A549 (cell line): ENCODE measurements around the gene ANKFY1. TPM values are rescaled to one million over a fixed set of nuclear protein-coding genes. Genes with fewer than 3 reads are reported as not detected.
"Not testable (repeated sequence)": the region's sequence is repeated elsewhere in the genome, so short reads cannot be mapped to it uniquely, and the experiment has no call there.

Source experiments
- ATAC-seq, 2 experiments: fragments of 200-7000 bp in 1 of 2; fragments of >200 bp in 1 of 2; cut with Nextera tagmentation in 1 of 2; cut with Tn5 transposase in 1 of 2; 3 replicates each; pipeline versions ENCODE4 v1.8.0 to v1.9.1; 2018 to 2020; ENCODE audit warnings: mild to moderate bottlenecking in 1 of 2, moderate library complexity in 1 of 2
- CTCF ChIA-PET: fragments of 300-600 bp; sonication (Branson Sonifier 250); formaldehyde crosslinking; extraction: SDS; loops from one replicate; lab custom pipeline; 2021; ENCODE audit warnings: antibody characterized with exemption, inconsistent platforms; lab: Yijun Ruan, JAX
- POLR2A ChIA-PET: fragments of 350-600 bp; formaldehyde crosslinking; extraction: SDS; loops from one replicate; lab custom pipeline; 2021; ENCODE audit warnings: antibody characterized with exemption, inconsistent platforms; lab: Yijun Ruan, JAX
- DNase-seq, 2 experiments: peaks; one replicate each; pipeline versions ENCODE4 v3.0.0 to v3.0.0-alpha.2; 2011 to 2016; ENCODE audit warnings: low read depth in 1 of 2, low spot score in 1 of 2
- FAIRE-seq: peaks from 2 replicates; lab custom pipeline; 2011; peaks lifted over from hg19 to GRCh38; lab: Jason Lieb, UNC
- H3K27ac ChIP-seq, 2 experiments: fragments of >200 bp; sonication (Bioruptor Twin); formaldehyde crosslinking; 3 replicates each; pipeline ENCODE4 v1.5.1; 2016 to 2017
- H3K4me1 ChIP-seq: fragments of >200 bp; sonication (Bioruptor Twin); formaldehyde crosslinking; 3 replicates; pipeline ENCODE4 v1.6.1; 2016
- H3K4me2 ChIP-seq: fragments of >200 bp; sonication (Bioruptor Twin); formaldehyde crosslinking; 3 replicates; pipeline ENCODE4 v1.6.1; 2016
- H3K4me3 ChIP-seq: fragments of >200 bp; sonication (Bioruptor Twin); formaldehyde crosslinking; 3 replicates; pipeline ENCODE4 v1.5.1; 2016
- H3K9me3 ChIP-seq: fragments of >200 bp; sonication (Bioruptor Twin); formaldehyde crosslinking; 3 replicates; pipeline ENCODE4 v1.6.1; 2016
- CHD2 ChIP-seq: fragments of 150-350 bp; IDR thresholded peaks from 2 replicates; pipeline ENCODE4 v1.6.1; 2014; ENCODE audit warnings: low read length; ENCODE audit not compliant: partially characterized antibody
- EHF ChIP-seq: fragments of 250-450 bp; sonication (Bioruptor Pico); IDR thresholded peaks from 2 replicates; pipeline ENCODE4 v1.5.0; 2020; ENCODE audit warnings: mild to moderate bottlenecking
- FOSB ChIP-seq: fragments of 250-450 bp; sonication (Bioruptor Pico); IDR thresholded peaks from 2 replicates; pipeline ENCODE4 v1.5.0; 2020; ENCODE audit warnings: mild to moderate bottlenecking, moderate library complexity
- GATA3 ChIP-seq: IDR thresholded peaks from 2 replicates; pipeline ENCODE4 v1.6.1; 2012; ENCODE audit warnings: borderline replicate concordance
- MAFK ChIP-seq: fragments of 450-650 bp; IDR thresholded peaks from 2 replicates; pipeline ENCODE4 v1.6.1; 2014; ENCODE audit not compliant: partially characterized antibody
- POLR2AphosphoS2 ChIP-seq: conservative IDR thresholded peaks from 2 replicates; pipeline ENCODE4 v1.6.1; 2012; ENCODE audit warnings: low read length, improper control_type of control experiment, inconsistent platforms
- RARB ChIP-seq: fragments of 250-450 bp; sonication (Bioruptor Pico); IDR thresholded peaks from 2 replicates; pipeline ENCODE4 v1.8.0; 2021; ENCODE audit warnings: mild to moderate bottlenecking, moderate library complexity
- WGBS: methylation state at CpG from one replicate; pipeline ENCODE4 v1.1.6; 2017; ENCODE audit errors: missing lambda C conversion rate; 5-methylcytosine and 5-hydroxymethylcytosine counted together
- polyA plus RNA-seq, 4 experiments: library from polyadenylated mRNA; depleted of rRNA in 3 of 4; stranded (reverse); fragments of >200 nt; fragmentation: RNase III in 1 of 4; extraction: RNeasy Plus Mini Kit Qiagen cat#74134 plus additional on column Dnase treatment in 1 of 4; gene quantifications; 2 replicates in 3 of 4; 3 replicates in 1 of 4; pipeline ENCODE4 v1.2.3, GENCODE V29; 2011 to 2017
- TF ChIP-seq, protein P1 (sequence below): fragments of 250-450 bp; sonication (Bioruptor Pico); IDR thresholded peaks from 2 replicates; pipeline ENCODE4 v1.5.0; 2020; ENCODE audit warnings: low read depth, mild to moderate bottlenecking, moderate library complexity
- TF ChIP-seq, protein P2 (sequence below): IDR thresholded peaks from 2 replicates; pipeline ENCODE4 v1.6.1; 2012; ENCODE audit warnings: low read depth, borderline replicate concordance
- TF ChIP-seq, protein P3 (sequence below): fragments of 250-450 bp; sonication (Bioruptor Pico); IDR thresholded peaks from 2 replicates; pipeline ENCODE4 v1.5.0; 2021; ENCODE audit warnings: mild to moderate bottlenecking, moderate library complexity, borderline replicate concordance
- TF ChIP-seq, protein P4 (sequence below): fragments of 200-600 bp; sonication (generic); IDR thresholded peaks from 2 replicates; pipeline ENCODE4 v1.6.1; 2016; ENCODE audit warnings: antibody characterized with exemption, mild to moderate bottlenecking, moderate library complexity

The ANKFY1 gene
- polyA plus RNA-seq, 2 of the 4 experiments (the other 2 are of a cell fraction): 28.5 to 51.7 TPM

DNA sequence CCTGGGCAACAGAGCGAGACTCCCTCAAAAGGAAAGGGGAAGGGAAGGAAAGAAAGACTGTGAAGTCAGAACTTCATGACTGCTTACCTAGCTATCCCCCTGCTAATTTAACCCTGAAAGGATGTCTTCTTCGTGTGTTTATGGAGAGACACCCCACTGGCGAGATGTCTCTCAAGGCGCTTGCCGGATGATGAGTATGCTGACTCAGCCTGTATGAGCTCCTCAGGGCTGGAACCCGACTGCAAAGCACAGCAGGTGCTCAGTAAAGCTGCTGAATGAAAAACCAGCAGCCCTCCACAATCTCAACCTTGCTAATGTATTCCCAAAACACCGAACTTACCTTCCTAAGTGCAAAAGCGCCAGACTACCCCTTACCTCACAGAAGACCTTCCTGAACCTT, 2.3 kb downstream of the ANKFY1 start:
- ChIA-PET POLR2A (no interaction called here), CTCF (interaction anchor here (1.1 to 12.2 kb wide), 4 partner anchors 13 to 61 kb away, joined by 3 to 119 read pairs (median 24); no protein-coding TSS in a partner anchor)
- FAIRE-seq: no peak
- 92% methylated on average over 8 of the region's 8 CpGs for WGBS
- Histone ChIP-seq H3K9me3 (peaks cover 30% of the 10 kb centered on the region), H3K27ac (no peak overlapping the region), H3K4me2 (no peak overlapping the region), H3K4me1 (peaks cover 15% of the 10 kb centered on the region), H3K4me3 (no peak overlapping the region)
- DNase-seq: no peak
- TF ChIP-seq MAFK (peak; percentile 67), EHF (CRISPR knock-in tag) (no peak)
- ATAC-seq: no peak

DNA sequence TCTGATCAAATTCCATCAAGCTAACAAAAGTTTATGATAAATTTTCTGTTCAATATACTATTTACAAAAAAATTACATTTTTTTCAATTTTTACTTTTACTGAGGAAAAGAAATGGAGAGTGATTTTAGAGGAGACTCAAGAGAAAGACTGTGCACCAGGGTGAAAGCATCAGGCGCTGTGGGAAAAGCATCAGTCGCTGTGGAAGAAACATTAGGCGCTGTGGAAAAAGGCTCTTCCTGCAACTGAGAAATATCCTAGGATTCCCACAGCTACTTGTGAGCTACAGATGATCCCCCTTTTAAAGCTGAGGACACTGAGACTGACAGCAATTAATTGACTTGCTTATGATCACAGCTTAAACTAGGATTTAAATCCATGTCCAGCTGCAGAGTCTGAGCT, 4.9 kb downstream of the ANKFY1 start:
- CTCF ChIA-PET: interaction anchor here (1.1 to 12.2 kb wide), 7 partner anchors 11 to 108 kb away, joined by 3 to 119 read pairs (median 6); no protein-coding TSS in a partner anchor

DNA sequence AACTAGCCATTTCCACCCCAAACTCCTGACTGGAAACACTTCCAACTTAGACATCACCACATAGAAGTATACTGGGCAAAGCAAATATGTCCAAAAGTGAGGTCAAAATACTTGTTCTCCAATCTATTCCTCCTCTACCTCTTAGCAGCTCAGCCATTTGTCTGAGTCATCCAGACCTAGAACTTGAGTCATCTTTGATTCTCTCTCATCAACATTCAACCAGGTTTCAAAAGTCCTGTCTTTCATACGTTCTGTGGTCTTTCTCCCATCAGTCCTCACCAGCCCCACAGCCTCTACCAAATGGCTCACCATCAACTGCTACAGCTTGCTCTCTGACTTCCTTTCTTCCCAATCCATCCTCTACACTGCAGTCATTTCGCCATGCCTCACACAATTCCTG, 6.8 kb downstream of the ANKFY1 start:
- WGBS: 87% methylated on average over 2 of the region's 2 CpGs
- Histone ChIP-seq H3K27ac (no peak overlapping the region), H3K4me1 (no peaks in the 10 kb centered on the region; the same call in 2 of the 3 replicates), H3K9me3 (peaks cover 30% of the 10 kb centered on the region), H3K4me3 (no peak overlapping the region), H3K4me2 (no peak overlapping the region)
- ChIA-PET CTCF (interaction anchor here (0.6 to 12.2 kb wide), 7 partner anchors 9 to 587 kb away, joined by 3 to 119 read pairs (median 5); no protein-coding TSS in a partner anchor), POLR2A (no interaction called here)
- DNase-seq (no peak), ATAC-seq (no peak), FAIRE-seq (no peak)
- TF ChIP-seq GATA3: no peak
- no peak for TF ChIP-seq POLR2AphosphoS2
- TF ChIP-seq, protein P1, sequence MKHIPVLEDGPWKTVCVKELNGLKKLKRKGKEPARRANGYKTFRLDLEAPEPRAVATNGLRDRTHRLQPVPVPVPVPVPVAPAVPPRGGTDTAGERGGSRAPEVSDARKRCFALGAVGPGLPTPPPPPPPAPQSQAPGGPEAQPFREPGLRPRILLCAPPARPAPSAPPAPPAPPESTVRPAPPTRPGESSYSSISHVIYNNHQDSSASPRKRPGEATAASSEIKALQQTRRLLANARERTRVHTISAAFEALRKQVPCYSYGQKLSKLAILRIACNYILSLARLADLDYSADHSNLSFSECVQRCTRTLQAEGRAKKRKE (CRISPR knock-in tag): no peak
- TF ChIP-seq, protein P2, sequence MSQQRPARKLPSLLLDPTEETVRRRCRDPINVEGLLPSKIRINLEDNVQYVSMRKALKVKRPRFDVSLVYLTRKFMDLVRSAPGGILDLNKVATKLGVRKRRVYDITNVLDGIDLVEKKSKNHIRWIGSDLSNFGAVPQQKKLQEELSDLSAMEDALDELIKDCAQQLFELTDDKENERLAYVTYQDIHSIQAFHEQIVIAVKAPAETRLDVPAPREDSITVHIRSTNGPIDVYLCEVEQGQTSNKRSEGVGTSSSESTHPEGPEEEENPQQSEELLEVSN: no peak
- no peak for TF ChIP-seq FOSB (CRISPR knock-in tag)
- TF ChIP-seq, protein P3, sequence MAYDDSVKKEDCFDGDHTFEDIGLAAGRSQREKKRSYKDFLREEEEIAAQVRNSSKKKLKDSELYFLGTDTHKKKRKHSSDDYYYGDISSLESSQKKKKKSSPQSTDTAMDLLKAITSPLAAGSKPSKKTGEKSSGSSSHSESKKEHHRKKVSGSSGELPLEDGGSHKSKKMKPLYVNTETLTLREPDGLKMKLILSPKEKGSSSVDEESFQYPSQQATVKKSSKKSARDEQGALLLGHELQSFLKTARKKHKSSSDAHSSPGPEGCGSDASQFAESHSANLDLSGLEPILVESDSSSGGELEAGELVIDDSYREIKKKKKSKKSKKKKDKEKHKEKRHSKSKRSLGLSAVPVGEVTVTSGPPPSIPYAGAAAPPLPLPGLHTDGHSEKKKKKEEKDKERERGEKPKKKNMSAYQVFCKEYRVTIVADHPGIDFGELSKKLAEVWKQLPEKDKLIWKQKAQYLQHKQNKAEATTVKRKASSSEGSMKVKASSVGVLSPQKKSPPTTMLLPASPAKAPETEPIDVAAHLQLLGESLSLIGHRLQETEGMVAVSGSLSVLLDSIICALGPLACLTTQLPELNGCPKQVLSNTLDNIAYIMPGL: no peak
- no peak for TF ChIP-seq CHD2
- no peak for TF ChIP-seq RARB

More for the DNA sequence above, 4.9 kb downstream of the ANKFY1 start:
- Histone ChIP-seq H3K4me2 (no peak overlapping the region), H3K27ac (no peak overlapping the region), H3K4me1 (peaks cover 9% of the 10 kb centered on the region; the same call in 2 of the 3 replicates), H3K9me3 (peaks cover 30% of the 10 kb centered on the region), H3K4me3 (no peak overlapping the region)
- TF ChIP-seq, protein P4, sequence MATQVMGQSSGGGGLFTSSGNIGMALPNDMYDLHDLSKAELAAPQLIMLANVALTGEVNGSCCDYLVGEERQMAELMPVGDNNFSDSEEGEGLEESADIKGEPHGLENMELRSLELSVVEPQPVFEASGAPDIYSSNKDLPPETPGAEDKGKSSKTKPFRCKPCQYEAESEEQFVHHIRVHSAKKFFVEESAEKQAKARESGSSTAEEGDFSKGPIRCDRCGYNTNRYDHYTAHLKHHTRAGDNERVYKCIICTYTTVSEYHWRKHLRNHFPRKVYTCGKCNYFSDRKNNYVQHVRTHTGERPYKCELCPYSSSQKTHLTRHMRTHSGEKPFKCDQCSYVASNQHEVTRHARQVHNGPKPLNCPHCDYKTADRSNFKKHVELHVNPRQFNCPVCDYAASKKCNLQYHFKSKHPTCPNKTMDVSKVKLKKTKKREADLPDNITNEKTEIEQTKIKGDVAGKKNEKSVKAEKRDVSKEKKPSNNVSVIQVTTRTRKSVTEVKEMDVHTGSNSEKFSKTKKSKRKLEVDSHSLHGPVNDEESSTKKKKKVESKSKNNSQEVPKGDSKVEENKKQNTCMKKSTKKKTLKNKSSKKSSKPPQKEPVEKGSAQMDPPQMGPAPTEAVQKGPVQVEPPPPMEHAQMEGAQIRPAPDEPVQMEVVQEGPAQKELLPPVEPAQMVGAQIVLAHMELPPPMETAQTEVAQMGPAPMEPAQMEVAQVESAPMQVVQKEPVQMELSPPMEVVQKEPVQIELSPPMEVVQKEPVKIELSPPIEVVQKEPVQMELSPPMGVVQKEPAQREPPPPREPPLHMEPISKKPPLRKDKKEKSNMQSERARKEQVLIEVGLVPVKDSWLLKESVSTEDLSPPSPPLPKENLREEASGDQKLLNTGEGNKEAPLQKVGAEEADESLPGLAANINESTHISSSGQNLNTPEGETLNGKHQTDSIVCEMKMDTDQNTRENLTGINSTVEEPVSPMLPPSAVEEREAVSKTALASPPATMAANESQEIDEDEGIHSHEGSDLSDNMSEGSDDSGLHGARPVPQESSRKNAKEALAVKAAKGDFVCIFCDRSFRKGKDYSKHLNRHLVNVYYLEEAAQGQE: no peak
- POLR2A ChIA-PET: no interaction called here
- no peak for DNase-seq
- ATAC-seq: no peak
- 93% methylated on average over 3 of the region's 3 CpGs for WGBS
- FAIRE-seq: no peak

DNA sequence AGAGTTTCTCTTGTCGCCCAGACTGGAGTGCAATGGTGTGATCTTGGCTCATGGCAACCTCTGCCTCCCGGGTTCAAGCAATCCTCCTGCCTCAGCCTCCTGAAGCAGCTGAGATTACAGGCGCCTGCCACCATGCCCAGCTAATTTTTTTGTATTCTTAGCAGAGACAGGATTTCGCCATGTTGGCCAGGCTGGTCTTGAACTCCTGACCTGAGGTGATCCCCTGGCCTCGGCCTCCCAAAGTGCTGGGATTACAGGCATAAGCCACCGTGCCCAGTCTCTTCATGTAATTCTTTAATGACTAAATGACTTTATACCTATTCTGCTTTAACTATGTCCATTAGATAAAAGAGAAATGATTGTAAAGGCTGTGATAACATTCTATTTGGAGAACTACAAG, 8.5 kb downstream of the ANKFY1 start:
- peaks cover 30% of the 10 kb centered on the region for H3K9me3 ChIP-seq
- FAIRE-seq, ATAC-seq, H3K27ac ChIP-seq, DNase-seq, H3K4me1 ChIP-seq, H3K4me3 ChIP-seq, POLR2A ChIA-PET, H3K4me2 ChIP-seq: not testable (repeated sequence)
- 90% methylated on average over 6 of the region's 6 CpGs for WGBS
- CTCF ChIA-PET: interaction anchor here (0.6 to 12.2 kb wide), 8 partner anchors 7 to 290 kb away, joined by 3 to 119 read pairs (median 4); no protein-coding TSS in a partner anchor
